ENCODE data around the gene KCNV2.
"Not testable (repeated sequence)": the region's sequence is repeated elsewhere in the genome, so short reads cannot be mapped to it uniquely, and the experiment has no call there.

GRCh38 chr9:2707256-2707655 lies 10.1 kb upstream of the KCNV2 start:
- TF ChIP-seq, protein P1, sequence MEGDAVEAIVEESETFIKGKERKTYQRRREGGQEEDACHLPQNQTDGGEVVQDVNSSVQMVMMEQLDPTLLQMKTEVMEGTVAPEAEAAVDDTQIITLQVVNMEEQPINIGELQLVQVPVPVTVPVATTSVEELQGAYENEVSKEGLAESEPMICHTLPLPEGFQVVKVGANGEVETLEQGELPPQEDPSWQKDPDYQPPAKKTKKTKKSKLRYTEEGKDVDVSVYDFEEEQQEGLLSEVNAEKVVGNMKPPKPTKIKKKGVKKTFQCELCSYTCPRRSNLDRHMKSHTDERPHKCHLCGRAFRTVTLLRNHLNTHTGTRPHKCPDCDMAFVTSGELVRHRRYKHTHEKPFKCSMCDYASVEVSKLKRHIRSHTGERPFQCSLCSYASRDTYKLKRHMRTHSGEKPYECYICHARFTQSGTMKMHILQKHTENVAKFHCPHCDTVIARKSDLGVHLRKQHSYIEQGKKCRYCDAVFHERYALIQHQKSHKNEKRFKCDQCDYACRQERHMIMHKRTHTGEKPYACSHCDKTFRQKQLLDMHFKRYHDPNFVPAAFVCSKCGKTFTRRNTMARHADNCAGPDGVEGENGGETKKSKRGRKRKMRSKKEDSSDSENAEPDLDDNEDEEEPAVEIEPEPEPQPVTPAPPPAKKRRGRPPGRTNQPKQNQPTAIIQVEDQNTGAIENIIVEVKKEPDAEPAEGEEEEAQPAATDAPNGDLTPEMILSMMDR (IDR thresholded peaks at IDR 0.05; ENCODE audit: low read depth, low read length, missing input control): not testable (repeated sequence)
- TF ChIP-seq RAD21 (IDR thresholded peaks at IDR 0.05); EGR1 (IDR thresholded peaks at IDR 0.05; ENCODE audit: low read depth in 2 of 2); REST (IDR thresholded peaks at IDR 0.05): not testable (repeated sequence)

Data from liver (tissue), 3 donors.